ENCODE results near the gene CFAP97D2. TPM values are rescaled to one million over a fixed set of nuclear protein-coding genes. Genes with fewer than 3 reads are reported as not detected.

CFAP97D2 gene
- polyA plus RNA-seq, 1 of the 3 experiments (the other 2 are of a cell fraction): not detected

- Histone ChIP-seq H3K4me1 (ENCODE audit: control insufficient read depth in 1 of 2, insufficient read depth in 2 of 2, low read depth in 1 of 2, low read length in 1 of 2) (peaks cover 0 to 18% of the 10 kb centered on the region in 2 experiments; a peak in 1 of 4 replicates), H2AFZ (ENCODE audit: low read depth) (no peak overlapping the region), H3K9ac (no peak overlapping the region), H3K27me3 (ENCODE audit: insufficient read depth) (no peaks in the 10 kb centered on the region), H3K79me2 (ENCODE audit: insufficient read depth) (no peaks in the 10 kb centered on the region), H3K4me3 (ENCODE audit: low read depth in 2 of 2, low read length in 1 of 2) (no peak overlapping the region), H3K9me3 (no peaks in the 10 kb centered on the region), H3K36me3 (replicated peaks in 1 of 2; ENCODE audit: control insufficient read depth in 1 of 2, insufficient read depth in 2 of 2, low read length in 1 of 2) (no peaks in the 10 kb centered on the region), H3K4me2 (no peak overlapping the region), H3K27ac (ENCODE audit: low read depth in 2 of 2, low read length in 1 of 2) (no peak overlapping the region), H3F3A (replicated peaks; ENCODE audit: insufficient read depth) (no peaks in the 10 kb centered on the region), H3K9me2 (no peaks in the 10 kb centered on the region), H4K20me1 (ENCODE audit: insufficient read depth) (no peaks in the 10 kb centered on the region)
- TF ChIP-seq ELF1 (IDR thresholded peaks at IDR 0.05): no peak
- no peak for TF ChIP-seq RFX5 (IDR thresholded peaks at IDR 0.05; ENCODE audit: low read length)
- TF ChIP-seq EP300 (IDR thresholded peaks at IDR 0.05; ENCODE audit: borderline replicate concordance in 1 of 2, low read depth in 1 of 2, low read length in 1 of 2): no peak
- TF ChIP-seq SIN3A (IDR thresholded peaks at IDR 0.05; ENCODE audit: borderline replicate concordance, low read depth, low read length): no peak
- TF ChIP-seq NRF1 (IDR thresholded peaks at IDR 0.05; ENCODE audit: low read depth, low read length): no peak
- TF ChIP-seq FOXJ3 (CRISPR knock-in tag; IDR thresholded peaks at IDR 0.05): no peak
- TF ChIP-seq GABPA (IDR thresholded peaks at IDR 0.05; ENCODE audit: low read depth): no peak
- TF ChIP-seq NFIC (IDR thresholded peaks at IDR 0.05; ENCODE audit: borderline replicate concordance): no peak
- no peak for TF ChIP-seq POLR2AphosphoS5 (IDR thresholded peaks at IDR 0.05; ENCODE audit: low read depth, low read length)
- TF ChIP-seq FOSL2 (IDR thresholded peaks at IDR 0.05; ENCODE audit: borderline replicate concordance, low read depth): no peak
- ChIA-PET CTCF (interaction anchor here (1.5 kb wide), 1 partner anchor 64 kb away, joined by 3 read pairs; no protein-coding TSS in a partner anchor), POLR2A (no interaction called here)
- WGBS (ENCODE audit: low lambda C conversion rate): 90% methylated on average over 16 of the region's 16 CpGs
- DNase-seq: no peak
Observed at GRCh38 chr13:114162533-114162922, 16.5 kb upstream of the CFAP97D2 start.

GRCh38 chr13:114164053-114164452 is 15.0 kb upstream of the CFAP97D2 start:
- no peaks in the 10 kb centered on the region for H4K20me1 ChIP-seq (ENCODE audit: insufficient read depth)
- no peak overlapping the region for H3K4me2 ChIP-seq
- H3K27me3 ChIP-seq (ENCODE audit: insufficient read depth): no peaks in the 10 kb centered on the region
- POLR2A ChIA-PET: no interaction called here
- TF ChIP-seq IRF3 (IDR thresholded peaks at IDR 0.05; ENCODE audit: low read depth, low read length) (no peak), MAX (IDR thresholded peaks at IDR 0.05; ENCODE audit: low read depth) (no peak), POLR2AphosphoS5 (IDR thresholded peaks at IDR 0.05; ENCODE audit: low read depth, low read length) (no peak), TCF12 (IDR thresholded peaks at IDR 0.05) (no peak), RXRA (IDR thresholded peaks at IDR 0.05; ENCODE audit: borderline replicate concordance, low read depth) (no peak), NFIC (IDR thresholded peaks at IDR 0.05; ENCODE audit: borderline replicate concordance) (no peak), ELF1 (IDR thresholded peaks at IDR 0.05) (no peak), MXI1 (IDR thresholded peaks at IDR 0.05; ENCODE audit: low read depth, low read length) (no peak), CTCF (IDR thresholded peaks at IDR 0.05) (no peak), EZH2phosphoT487 (IDR thresholded peaks at IDR 0.05; ENCODE audit: borderline replicate concordance, low read depth) (no peak)
- 80% methylated on average over 14 of the region's 14 CpGs for WGBS (ENCODE audit: low lambda C conversion rate)
- no peak for DNase-seq
- H3K9me3 ChIP-seq: no peaks in the 10 kb centered on the region
- no peak overlapping the region for H3K4me3 ChIP-seq (ENCODE audit: low read depth in 2 of 2, low read length in 1 of 2)
- no peak overlapping the region for H3K9ac ChIP-seq
- no peak overlapping the region for H3K27ac ChIP-seq (ENCODE audit: low read depth in 2 of 2, low read length in 1 of 2)
- peaks cover 0 to 18% of the 10 kb centered on the region in 2 experiments; a peak in 1 of 4 replicates for H3K4me1 ChIP-seq (ENCODE audit: control insufficient read depth in 1 of 2, insufficient read depth in 2 of 2, low read depth in 1 of 2, low read length in 1 of 2)
- H3F3A ChIP-seq (replicated peaks; ENCODE audit: insufficient read depth): no peaks in the 10 kb centered on the region
- H3K9me2 ChIP-seq: no peaks in the 10 kb centered on the region
- H3K36me3 ChIP-seq (replicated peaks in 1 of 2; ENCODE audit: control insufficient read depth in 1 of 2, insufficient read depth in 2 of 2, low read length in 1 of 2): no peaks in the 10 kb centered on the region
- CTCF ChIA-PET: no interaction called here
- H3K79me2 ChIP-seq (ENCODE audit: insufficient read depth): no peaks in the 10 kb centered on the region
- no peak overlapping the region for H2AFZ ChIP-seq (ENCODE audit: low read depth)
